ENCODE results near the gene KDM3B. TPM values are rescaled to one million over a fixed set of nuclear protein-coding genes. Genes with fewer than 3 reads are reported as not detected.

The KDM3B gene
- total RNA-seq, 1 experiment from 2014 or later, result 89.2 TPM

- Histone ChIP-seq H3K4me1 (ENCODE audit: insufficient read depth, low read length) (no peaks in the 10 kb centered on the region), H3K56ac (ENCODE audit: insufficient read length, low read depth, low read length) (no peak overlapping the region), H4K91ac (ENCODE audit: insufficient read length, low read depth, low read length) (no peak overlapping the region), H3K79me2 (ENCODE audit: insufficient read depth, low read length) (no peaks in the 10 kb centered on the region), H4K20me1 (ENCODE audit: control insufficient read depth, insufficient read depth, insufficient read length) (no peaks in the 10 kb centered on the region), H4K5ac (ENCODE audit: insufficient read length, low read depth, low read length) (no peak overlapping the region), H3K14ac (ENCODE audit: insufficient read depth, low read length) (no peak overlapping the region), H2BK120ac (ENCODE audit: low read depth, low read length, poor library complexity, severe bottlenecking) (no peak overlapping the region), H3K18ac (ENCODE audit: insufficient read length, low read depth, low read length) (no peak overlapping the region), H2BK12ac (ENCODE audit: insufficient read length, low read depth, low read length) (no peak overlapping the region), H4K8ac (replicated peaks; ENCODE audit: insufficient read length, low read depth, low read length) (no peak overlapping the region), H2BK15ac (ENCODE audit: low read depth, low read length) (no peak overlapping the region), H3K4me2 (ENCODE audit: insufficient read depth, insufficient read length, low read length) (no peak overlapping the region), H3T11ph (ENCODE audit: low read length) (no peak overlapping the region), H3K23ac (ENCODE audit: insufficient read length, low read depth, low read length) (no peak overlapping the region), H3K79me1 (ENCODE audit: insufficient read depth, low read depth, low read length, poor library complexity, severe bottlenecking) (no peaks in the 10 kb centered on the region), H3K9ac (ENCODE audit: extremely low read depth, insufficient read length, low read length) (no peak overlapping the region), H3K9me3 (ENCODE audit: control insufficient read depth, low read depth, low read length) (no peaks in the 10 kb centered on the region), H3K4ac (ENCODE audit: low read depth, low read length) (no peak overlapping the region), H2AFZ (ENCODE audit: low read length) (no peak overlapping the region), H3K23me2 (ENCODE audit: insufficient read length, low read depth, low read length, poor library complexity, severe bottlenecking) (no peaks in the 10 kb centered on the region), H2BK5ac (ENCODE audit: insufficient read length, low read length) (no peak overlapping the region), H2BK20ac (ENCODE audit: low read depth, low read length, poor library complexity, severe bottlenecking) (no peak overlapping the region), H3K27me3 (ENCODE audit: insufficient read depth, low read length) (no peaks in the 10 kb centered on the region), H3K27ac (ENCODE audit: insufficient read length, low read depth, low read length) (no peak overlapping the region), H2AK5ac (ENCODE audit: insufficient read length, low read length) (no peak overlapping the region)
- DNase-seq, result no peak
- no peaks in the 10 kb centered on the region for H3K4me1 Mint-ChIP-seq
- H3K36me3 Mint-ChIP-seq (ENCODE audit: insufficient read depth in 1 of 3, low read depth in 3 of 3), result peaks cover 25 to 72% (median 71%) of the 10 kb centered on the region in 3 experiments; a peak in 6 of 7 replicates
- no peak for TF ChIP-seq CTCF (conservative IDR thresholded peaks at IDR 0.05)
- H3K27me3 Mint-ChIP-seq (ENCODE audit: low read depth), result no peaks in the 10 kb centered on the region
- no peak overlapping the region for H3K27ac Mint-ChIP-seq
- no peak overlapping the region for H3K4me3 Mint-ChIP-seq
- no CpG with 5 or more reads among the region's 8 CpGs for WGBS (ENCODE audit: extremely low coverage, insufficient read length, low lambda C conversion rate)
- no peaks in the 10 kb centered on the region for H3K9me3 Mint-ChIP-seq
These were observed 29.9 kb downstream of the KDM3B start for GRCh38 chr5:138382347-138382746.
